Suprapubic skin (tissue), 4 donors: ENCODE measurements around the gene FXYD5.

Experiments
- EP300 ChIP-seq: sonication (generic); formaldehyde crosslinking; IDR thresholded peaks from one replicate; pipeline ENCODE4 v1.6.1; 2017; ENCODE audit warnings: antibody characterized with exemption
- POLR2AphosphoS5 ChIP-seq, 3 donors: sonication (generic); formaldehyde crosslinking; IDR thresholded peaks; one replicate each; pipeline ENCODE4 v1.6.1; 2017; ENCODE audit warnings: antibody characterized with exemption in 3 of 3
- TF ChIP-seq, protein P1 (sequence below), 2 donors: fragments of 200-600 bp in 1 of 2; fragments of 450-650 bp in 1 of 2; sonication (generic) in 1 of 2; IDR thresholded peaks; one replicate each; pipeline ENCODE4 v1.5.1; 2016 to 2019; ENCODE audit warnings: antibody characterized with exemption in 2 of 2, mild to moderate bottlenecking in 1 of 2, moderate library complexity in 1 of 2

DNA sequence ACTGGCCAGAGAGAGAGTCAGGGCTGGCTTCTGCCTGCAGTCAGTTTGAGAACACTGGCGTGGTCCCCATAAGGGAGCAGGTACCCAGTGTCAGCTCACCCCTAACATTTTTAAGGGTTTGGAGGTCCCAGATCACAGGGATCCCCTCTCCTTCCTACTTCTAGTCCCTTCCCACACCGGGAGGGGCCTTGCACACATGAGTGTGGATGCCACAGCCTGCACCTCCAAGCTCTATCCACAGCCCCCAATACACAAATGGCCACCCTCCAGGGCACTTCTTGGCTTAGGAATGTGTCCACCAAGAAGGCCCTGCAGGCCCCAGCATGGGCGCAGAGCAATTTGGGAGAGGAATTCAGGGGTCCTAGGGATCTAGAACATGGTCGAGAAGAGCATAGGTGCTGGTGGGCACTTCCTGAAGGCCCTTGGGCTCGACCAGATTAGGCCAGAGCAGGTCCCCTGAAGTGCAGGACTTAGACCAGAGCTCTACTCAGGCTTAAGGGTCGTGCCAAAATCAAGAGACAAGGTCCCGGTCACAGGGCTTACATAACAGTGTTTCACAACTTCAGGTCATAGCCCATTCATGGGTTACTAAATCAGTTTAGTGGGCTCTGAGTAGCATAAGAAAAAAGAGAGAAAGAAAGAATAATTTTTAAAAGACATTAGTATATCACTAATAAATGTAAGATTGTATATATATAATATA lies 16.0 kb downstream of the FXYD5 start:
- TF ChIP-seq POLR2AphosphoS5 (IDR thresholded peaks at IDR 0.05) (no peak), EP300 (no peak)
- TF ChIP-seq, protein P1, sequence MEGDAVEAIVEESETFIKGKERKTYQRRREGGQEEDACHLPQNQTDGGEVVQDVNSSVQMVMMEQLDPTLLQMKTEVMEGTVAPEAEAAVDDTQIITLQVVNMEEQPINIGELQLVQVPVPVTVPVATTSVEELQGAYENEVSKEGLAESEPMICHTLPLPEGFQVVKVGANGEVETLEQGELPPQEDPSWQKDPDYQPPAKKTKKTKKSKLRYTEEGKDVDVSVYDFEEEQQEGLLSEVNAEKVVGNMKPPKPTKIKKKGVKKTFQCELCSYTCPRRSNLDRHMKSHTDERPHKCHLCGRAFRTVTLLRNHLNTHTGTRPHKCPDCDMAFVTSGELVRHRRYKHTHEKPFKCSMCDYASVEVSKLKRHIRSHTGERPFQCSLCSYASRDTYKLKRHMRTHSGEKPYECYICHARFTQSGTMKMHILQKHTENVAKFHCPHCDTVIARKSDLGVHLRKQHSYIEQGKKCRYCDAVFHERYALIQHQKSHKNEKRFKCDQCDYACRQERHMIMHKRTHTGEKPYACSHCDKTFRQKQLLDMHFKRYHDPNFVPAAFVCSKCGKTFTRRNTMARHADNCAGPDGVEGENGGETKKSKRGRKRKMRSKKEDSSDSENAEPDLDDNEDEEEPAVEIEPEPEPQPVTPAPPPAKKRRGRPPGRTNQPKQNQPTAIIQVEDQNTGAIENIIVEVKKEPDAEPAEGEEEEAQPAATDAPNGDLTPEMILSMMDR (IDR thresholded peaks at IDR 0.05): no peak
